ENCODE results near the gene HOXC4.

GRCh38 chr12:54055552-54055951, 1.9 kb downstream of the HOXC4 start:
- TF ChIP-seq CTCF (conservative IDR thresholded peaks at IDR 0.05; ENCODE audit: low read depth, low read length) (no peak), EZH2 (IDR thresholded peaks at IDR 0.05; ENCODE audit: borderline replicate concordance, low read depth, low read length, poor library complexity, severe bottlenecking) (no peak)
